ENCODE measurements around the gene TRIO.

The TRIO gene

GRCh38 chr5:14123974-14124482 lies 19.1 kb upstream of the TRIO start:
- DNase-seq: peak; percentile 40 to 83

- DNase-seq: no peak
Measured at GRCh38 chr5:14125262-14125661, 17.9 kb upstream of the TRIO start.

GRCh38 chr5:14127587-14127986 lies 15.6 kb upstream of the TRIO start:
- no peak for DNase-seq

- no peak for DNase-seq
Measured at GRCh38 chr5:14128079-14128478, 15.1 kb upstream of the TRIO start.

- DNase-seq: no peak
Measured at GRCh38 chr5:14129123-14129522, 14.0 kb upstream of the TRIO start.

- DNase-seq: no peak
Measured at GRCh38 chr5:14131855-14132503, 11.2 kb upstream of the TRIO start.

- no peak for DNase-seq
Measured at GRCh38 chr5:14133394-14133793, 9.7 kb upstream of the TRIO start.

GRCh38 chr5:14134083-14134482 lies 9.1 kb upstream of the TRIO start:
- peak in 1 of 2 experiments; percentile 42 for DNase-seq

GRCh38 chr5:14134771-14135170 lies 8.4 kb upstream of the TRIO start:
- no peak for DNase-seq

- DNase-seq: no peak
Measured at GRCh38 chr5:14135621-14136020, 7.5 kb upstream of the TRIO start.

GRCh38 chr5:14136228-14136627 lies 6.9 kb upstream of the TRIO start:
- no peak for DNase-seq

- no peak for DNase-seq
Measured at GRCh38 chr5:14138608-14139540, 4.3 kb upstream of the TRIO start.

- DNase-seq: no peak
Measured at GRCh38 chr5:14141764-14142163, 1.4 kb upstream of the TRIO start.

GRCh38 chr5:14142202-14142826 lies 828 bp upstream of the TRIO start:
- DNase-seq: no peak

GRCh38 chr5:14143546-14143840 lies 351 bp downstream of the TRIO start:
- no peak for DNase-seq

GRCh38 chr5:14143841-14144585 lies 871 bp downstream of the TRIO start:
- peak; percentile 61 to 71 for DNase-seq

GRCh38 chr5:14144586-14145434 lies 1.7 kb downstream of the TRIO start:
- DNase-seq: peak; percentile 57 to 79

- DNase-seq: no peak
Measured at GRCh38 chr5:14145435-14146334, 2.5 kb downstream of the TRIO start.

GRCh38 chr5:14146725-14147124 lies 3.6 kb downstream of the TRIO start:
- peak in 1 of 2 experiments; percentile 36 for DNase-seq

GRCh38 chr5:14147210-14147609 lies 4.1 kb downstream of the TRIO start:
- peak; percentile 81 to 92 for DNase-seq

- DNase-seq: no peak
Measured at GRCh38 chr5:14148483-14148882, 5.3 kb downstream of the TRIO start.

Data from NCI-H2081 (cell line).